ENCODE measurements around the gene ZIM2. TPM values are rescaled to one million over a fixed set of nuclear protein-coding genes. Genes with fewer than 3 reads are reported as not detected.

Gene ZIM2
- total RNA-seq, 2 experiments from 2014 or later = not detected

DNA sequence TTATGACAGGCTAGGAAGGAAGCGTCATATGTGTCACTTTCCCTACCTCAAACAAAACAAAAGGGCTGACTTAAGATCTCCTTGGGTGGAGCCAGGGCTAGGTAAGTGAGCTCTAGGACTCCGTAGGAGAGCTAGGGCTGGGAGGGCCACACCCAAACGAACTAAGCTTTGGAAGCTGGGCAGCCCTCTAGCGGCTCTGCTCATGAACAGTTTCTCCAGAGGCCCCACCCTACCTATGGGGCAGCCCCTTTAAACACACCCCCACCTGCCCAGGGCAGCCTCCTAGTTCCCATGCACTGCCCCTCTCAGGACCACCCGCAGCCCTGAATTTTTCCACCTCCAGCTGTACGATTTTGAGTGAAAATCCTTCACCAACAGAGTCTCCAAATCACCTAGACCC, 3.5 kb downstream of the ZIM2 start:
- peaks cover 28% of the 10 kb centered on the region for H3K36me3 Mint-ChIP-seq (ENCODE audit: low read depth)
- DNase-seq = no peak
- CTCF ChIA-PET = interaction anchor here (0.6 kb wide), 1 partner anchor 565 kb away, joined by 3 read pairs; no protein-coding TSS in a partner anchor
- peaks cover 28% of the 10 kb centered on the region for H3K27me3 Mint-ChIP-seq (ENCODE audit: low read depth)
- intact Hi-C loops (cut with micrococcal nuclease) = no loop called here
- H3K4me1 Mint-ChIP-seq (ENCODE audit: low read depth) = peaks cover 5% of the 10 kb centered on the region
- H3K27ac Mint-ChIP-seq = no peak overlapping the region
- no peak overlapping the region for H3K4me3 Mint-ChIP-seq
- H3K9me3 Mint-ChIP-seq = peaks cover 43% of the 10 kb centered on the region

DNA sequence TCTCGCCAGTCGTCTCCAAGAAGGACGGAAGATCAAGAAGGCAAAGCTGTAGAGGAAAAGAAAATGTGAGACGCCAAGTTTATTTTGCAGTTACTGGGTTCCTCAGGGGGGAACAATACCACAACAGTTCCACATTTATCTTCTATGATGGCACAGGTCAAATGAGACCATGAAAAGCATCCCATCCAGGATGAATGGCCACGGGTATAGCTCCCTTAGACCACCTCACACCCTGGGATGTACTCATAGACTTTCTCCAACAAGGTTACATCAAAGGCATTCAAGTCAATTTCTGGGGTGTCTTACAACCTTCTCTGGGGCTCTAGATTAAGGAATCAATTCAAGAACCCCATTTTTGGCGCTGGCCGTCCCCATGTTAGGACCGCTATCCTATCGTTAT, 4.5 kb downstream of the ZIM2 start:
- Mint-ChIP-seq H3K36me3 (ENCODE audit: low read depth) (peaks cover 25% of the 10 kb centered on the region), H3K27me3 (ENCODE audit: low read depth) (peaks cover 24% of the 10 kb centered on the region), H3K4me3 (no peak overlapping the region), H3K4me1 (ENCODE audit: low read depth) (peaks cover 5% of the 10 kb centered on the region), H3K27ac (no peak overlapping the region), H3K9me3 (peaks cover 37% of the 10 kb centered on the region)
- intact Hi-C loops (cut with micrococcal nuclease) = no loop called here
- CTCF ChIA-PET = no interaction called here
- no peak for DNase-seq

DNA sequence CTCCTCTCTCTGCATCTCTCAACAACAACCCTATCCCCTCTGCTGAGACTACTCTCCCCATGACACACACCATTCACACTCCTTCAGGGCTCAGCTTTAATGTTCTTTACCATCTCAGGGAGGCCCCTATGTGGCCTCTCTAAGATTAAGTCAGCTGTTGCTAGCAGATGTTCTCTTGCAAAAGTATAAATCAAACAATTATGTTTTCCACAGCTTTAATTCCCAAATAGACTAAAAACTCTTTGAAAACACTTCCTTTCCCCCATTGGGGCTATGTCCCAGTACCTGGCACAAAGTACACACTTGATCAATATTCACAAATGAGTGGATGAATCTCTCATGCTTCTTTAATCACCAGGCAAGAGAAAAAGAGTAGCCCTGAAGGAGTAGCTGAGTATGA, 5.1 kb downstream of the ZIM2 start:
- Mint-ChIP-seq H3K27me3 (ENCODE audit: low read depth) (peaks cover 21% of the 10 kb centered on the region), H3K9me3 (peaks cover 35% of the 10 kb centered on the region), H3K4me1 (ENCODE audit: low read depth) (peaks cover 5% of the 10 kb centered on the region), H3K4me3 (no peak overlapping the region), H3K36me3 (ENCODE audit: low read depth) (peaks cover 23% of the 10 kb centered on the region), H3K27ac (no peak overlapping the region)
- intact Hi-C loops (cut with micrococcal nuclease) = no loop called here
- CTCF ChIA-PET = interaction anchor here (0.6 kb wide), 1 partner anchor 33 kb away, joined by 3 read pairs; no protein-coding TSS in a partner anchor
- no peak for DNase-seq

DNA sequence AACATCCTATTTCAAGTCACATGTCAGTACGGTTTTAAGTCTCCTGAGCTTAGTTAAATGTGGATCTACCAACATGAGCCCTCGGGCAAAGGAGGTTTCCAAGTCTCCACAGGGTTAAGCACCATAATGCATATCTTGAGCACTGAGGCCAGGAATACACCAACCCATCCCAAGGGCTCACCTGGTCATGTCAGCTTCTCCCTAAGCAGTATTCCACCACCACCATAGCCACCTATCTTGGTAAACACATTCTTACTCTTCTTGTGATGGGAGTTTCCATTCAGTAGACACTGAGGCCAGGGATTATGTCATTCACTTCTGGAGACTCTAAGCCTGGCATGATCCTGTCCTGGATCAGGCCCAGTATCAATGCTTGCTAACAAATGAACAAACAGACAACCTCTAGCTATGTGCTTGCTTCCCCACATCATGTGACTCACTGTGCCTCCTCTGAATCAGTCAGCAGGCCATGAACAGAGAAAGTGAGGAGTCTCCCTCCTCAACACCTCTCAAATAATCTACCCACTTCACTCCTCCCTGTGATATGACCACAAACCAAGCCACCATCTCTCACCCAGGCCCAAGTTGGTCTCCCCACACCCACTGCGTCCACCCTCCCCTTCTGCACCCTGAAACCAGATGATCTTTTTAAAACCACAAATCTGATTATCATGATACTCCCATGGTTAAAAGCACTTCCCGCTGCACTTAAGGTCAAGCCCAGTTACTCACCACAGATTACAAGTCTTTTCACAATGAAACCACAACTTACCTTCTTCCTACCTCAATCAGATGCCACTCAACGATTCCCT, 5.8 kb downstream of the ZIM2 start:
- peaks cover 35% of the 10 kb centered on the region for H3K9me3 Mint-ChIP-seq
- no peak overlapping the region for H3K4me3 Mint-ChIP-seq
- intact Hi-C loops (cut with micrococcal nuclease) = no loop called here
- DNase-seq = no peak
- no peak overlapping the region for H3K27ac Mint-ChIP-seq
- H3K4me1 Mint-ChIP-seq (ENCODE audit: low read depth) = peaks cover 5% of the 10 kb centered on the region
- peaks cover 23% of the 10 kb centered on the region for H3K36me3 Mint-ChIP-seq (ENCODE audit: low read depth)
- H3K27me3 Mint-ChIP-seq (ENCODE audit: low read depth) = peaks cover 21% of the 10 kb centered on the region
- CTCF ChIA-PET = interaction anchor here (0.6 kb wide), 1 partner anchor 33 kb away, joined by 3 read pairs; no protein-coding TSS in a partner anchor

DNA sequence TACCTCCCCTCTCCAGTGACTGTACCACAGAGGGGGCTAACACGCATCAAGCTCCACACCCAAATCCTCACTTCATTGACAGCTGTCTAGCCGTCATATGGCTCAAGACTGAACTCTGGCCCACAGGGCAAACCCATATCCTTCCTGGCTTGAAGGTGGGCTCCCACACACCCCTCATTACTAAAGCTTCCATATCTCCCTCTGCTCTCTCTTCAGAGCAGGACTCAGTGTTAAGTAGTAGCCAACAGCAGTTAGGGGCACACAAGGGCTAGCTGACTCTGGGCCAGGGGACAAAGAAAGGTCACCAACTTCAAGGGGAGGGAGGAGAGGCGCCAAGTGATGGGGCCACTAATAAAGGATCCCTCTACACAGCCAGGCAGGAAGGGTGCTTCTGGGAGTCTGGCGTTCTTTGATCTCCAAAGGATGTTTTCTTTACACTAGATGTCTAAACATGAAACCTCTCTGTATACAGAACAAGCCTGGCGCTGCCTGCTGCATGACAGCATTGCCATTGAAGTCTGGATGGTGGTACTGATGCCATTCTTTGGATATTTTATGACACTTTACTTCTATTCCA, 8.1 kb downstream of the ZIM2 start:
- Mint-ChIP-seq H3K27ac (no peak overlapping the region), H3K27me3 (ENCODE audit: low read depth) (peaks cover 7% of the 10 kb centered on the region)
- CTCF ChIA-PET = no interaction called here

DNA sequence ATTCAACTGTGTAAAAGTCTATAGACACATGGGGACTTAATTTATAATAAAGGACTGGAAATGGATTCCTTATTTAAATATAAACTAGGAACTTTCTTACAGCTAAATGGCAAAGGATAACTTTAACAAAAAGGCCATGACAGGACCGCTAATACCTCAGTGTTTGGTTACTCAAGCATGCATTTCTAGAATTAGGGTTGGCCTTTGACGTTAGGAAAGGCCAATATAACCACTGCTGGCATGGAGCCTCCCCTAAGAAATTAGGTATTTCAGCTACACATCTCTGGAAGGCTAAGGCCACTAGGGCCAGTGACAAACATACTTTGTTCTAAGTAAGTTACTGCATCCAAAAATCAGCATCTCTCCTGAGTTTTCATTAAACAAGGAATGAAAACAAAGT, 9.3 kb downstream of the ZIM2 start:
- H3K27me3 Mint-ChIP-seq (ENCODE audit: low read depth) = peaks cover 2% of the 10 kb centered on the region
- intact Hi-C loops (cut with micrococcal nuclease) = no loop called here
- no peaks in the 10 kb centered on the region for H3K36me3 Mint-ChIP-seq (ENCODE audit: low read depth)
- CTCF ChIA-PET = no interaction called here
- no peak overlapping the region for H3K27ac Mint-ChIP-seq
- H3K4me1 Mint-ChIP-seq (ENCODE audit: low read depth) = no peaks in the 10 kb centered on the region
- H3K4me3 Mint-ChIP-seq = no peak overlapping the region
- no peak for DNase-seq
- H3K9me3 Mint-ChIP-seq = peaks cover 30% of the 10 kb centered on the region

More for the DNA sequence above, 8.1 kb downstream of the ZIM2 start:
- Mint-ChIP-seq H3K9me3 (peaks cover 36% of the 10 kb centered on the region), H3K4me1 (ENCODE audit: low read depth) (no peaks in the 10 kb centered on the region), H3K36me3 (ENCODE audit: low read depth) (peaks cover 6% of the 10 kb centered on the region), H3K4me3 (no peak overlapping the region)
- DNase-seq = no peak
- intact Hi-C loops (cut with micrococcal nuclease) = no loop called here

DNA sequence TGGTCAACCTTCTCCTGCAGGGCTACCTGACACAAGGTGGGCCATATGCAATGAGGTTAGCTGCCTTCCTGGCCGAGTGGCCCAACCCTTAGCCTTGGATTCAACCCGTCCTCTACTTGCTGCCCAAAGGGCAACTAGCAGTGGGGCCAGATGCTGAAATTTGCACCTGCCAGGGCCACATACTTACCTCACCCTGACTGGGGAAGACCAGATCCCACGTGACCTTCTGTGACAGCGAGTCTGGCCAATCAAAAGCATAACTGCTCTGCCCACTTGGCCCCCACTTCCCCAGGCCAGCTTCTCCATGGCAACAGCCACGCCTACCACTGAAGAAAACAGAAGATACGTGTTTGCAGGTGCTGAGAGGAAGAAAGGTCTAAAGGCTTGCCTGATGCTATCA, 10.9 kb downstream of the ZIM2 start:
- Mint-ChIP-seq H3K4me1 (ENCODE audit: low read depth) (no peaks in the 10 kb centered on the region), H3K4me3 (no peak overlapping the region), H3K36me3 (ENCODE audit: low read depth) (no peaks in the 10 kb centered on the region), H3K9me3 (peaks cover 23% of the 10 kb centered on the region), H3K27ac (no peak overlapping the region), H3K27me3 (ENCODE audit: low read depth) (no peaks in the 10 kb centered on the region)
- DNase-seq = no peak
- CTCF ChIA-PET = no interaction called here
- intact Hi-C loops (cut with micrococcal nuclease) = no loop called here

DNA sequence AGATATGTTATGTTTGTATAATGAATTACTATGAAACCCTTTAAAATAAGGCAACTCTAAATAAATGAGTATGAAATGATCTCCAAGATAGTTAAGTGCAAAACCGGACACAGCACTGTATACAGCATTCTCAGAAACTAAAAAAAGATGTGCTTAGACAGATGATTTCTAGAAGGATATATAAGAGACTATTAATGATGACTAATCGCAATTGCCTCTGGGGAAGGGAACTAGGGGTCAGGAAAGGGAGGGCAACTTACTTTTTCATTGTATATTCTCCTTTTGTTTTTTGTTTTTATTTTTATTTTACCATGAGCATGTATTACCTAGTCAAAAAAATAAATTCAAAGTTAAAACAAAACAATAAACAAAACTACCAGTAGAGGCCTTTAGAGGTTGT, 12.8 kb downstream of the ZIM2 start:
- no peak for DNase-seq
- H3K27me3 Mint-ChIP-seq (ENCODE audit: low read depth) = no peaks in the 10 kb centered on the region
- CTCF ChIA-PET = no interaction called here
- H3K9me3 Mint-ChIP-seq = peaks cover 27% of the 10 kb centered on the region
- no peaks in the 10 kb centered on the region for H3K4me1 Mint-ChIP-seq (ENCODE audit: low read depth)
- H3K4me3 Mint-ChIP-seq = no peak overlapping the region
- peaks cover 3% of the 10 kb centered on the region for H3K36me3 Mint-ChIP-seq (ENCODE audit: low read depth)
- H3K27ac Mint-ChIP-seq = no peak overlapping the region
- intact Hi-C loops (cut with micrococcal nuclease) = no loop called here

DNA sequence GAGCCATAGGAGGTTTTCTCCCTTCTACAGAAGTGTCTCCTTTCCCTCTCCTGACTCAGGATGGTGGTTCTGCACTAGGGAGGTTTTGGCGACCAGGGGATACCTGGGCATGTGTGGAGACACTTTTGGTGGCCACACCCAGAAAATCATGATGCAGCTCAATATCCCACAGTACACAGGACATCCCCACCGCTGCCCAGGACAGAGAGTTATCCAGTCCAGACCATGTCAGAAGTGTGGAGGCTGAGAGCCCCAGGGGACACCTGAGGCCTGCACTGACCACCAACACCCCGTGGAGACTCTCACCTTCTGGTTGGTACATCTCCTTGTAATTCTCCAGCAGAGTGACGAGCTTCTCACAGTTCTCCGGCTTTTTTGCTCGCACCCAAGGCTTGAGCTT, 16.6 kb downstream of the ZIM2 start:
- Mint-ChIP-seq H3K4me1 (ENCODE audit: low read depth) (no peaks in the 10 kb centered on the region), H3K27ac (no peak overlapping the region), H3K4me3 (no peak overlapping the region), H3K36me3 (ENCODE audit: low read depth) (peaks cover 3% of the 10 kb centered on the region), H3K9me3 (peaks cover 41% of the 10 kb centered on the region), H3K27me3 (ENCODE audit: low read depth) (peaks cover 2% of the 10 kb centered on the region)
- DNase-seq = no peak
- CTCF ChIA-PET = no interaction called here
- intact Hi-C loops (cut with micrococcal nuclease) = no loop called here

DNA sequence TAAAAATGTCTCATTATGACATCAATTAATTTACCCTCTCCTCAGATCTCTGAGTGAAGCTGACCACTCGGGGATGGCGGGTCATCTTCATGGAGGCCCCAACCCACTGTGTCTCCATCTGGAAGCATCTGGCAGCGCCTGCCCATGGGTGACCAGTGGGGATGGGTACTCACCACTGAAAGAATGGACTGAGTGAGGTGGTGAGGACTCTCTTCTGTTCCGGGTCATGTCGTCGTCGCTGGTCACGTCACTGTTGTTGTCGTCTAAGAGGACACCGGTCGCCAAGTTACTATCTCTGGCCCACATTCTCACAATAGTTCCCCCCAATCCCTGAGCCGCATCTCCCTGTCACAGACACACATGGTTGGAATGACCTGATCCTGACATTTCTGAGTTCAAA, 17.1 kb downstream of the ZIM2 start:
- Mint-ChIP-seq H3K4me3 (no peak overlapping the region), H3K4me1 (ENCODE audit: low read depth) (no peaks in the 10 kb centered on the region), H3K9me3 (peaks cover 45% of the 10 kb centered on the region), H3K27me3 (ENCODE audit: low read depth) (peaks cover 2% of the 10 kb centered on the region), H3K27ac (no peak overlapping the region), H3K36me3 (ENCODE audit: low read depth) (peaks cover 3% of the 10 kb centered on the region)
- intact Hi-C loops (cut with micrococcal nuclease) = no loop called here
- no peak for DNase-seq
- CTCF ChIA-PET = no interaction called here

DNA sequence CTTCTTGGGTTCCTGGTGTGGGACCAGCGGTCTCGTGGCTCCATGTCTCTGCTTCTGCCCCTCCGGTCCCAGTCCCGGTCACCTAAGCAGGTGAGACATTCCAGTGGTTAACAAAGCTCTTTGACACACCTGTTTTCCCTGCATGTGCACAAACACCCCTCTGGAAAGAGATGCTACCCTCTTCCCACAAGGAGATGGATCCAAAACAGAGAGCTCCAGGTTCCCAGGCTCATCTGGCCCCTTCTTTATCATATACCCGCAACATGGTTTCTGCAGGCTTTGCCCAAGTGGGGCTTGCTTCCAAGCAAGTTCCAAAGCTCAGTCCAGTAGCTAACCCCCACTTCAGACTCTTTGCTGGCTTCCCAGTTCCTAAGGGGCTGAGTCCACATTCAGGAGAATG, 17.8 kb downstream of the ZIM2 start:
- H3K27me3 Mint-ChIP-seq (ENCODE audit: low read depth) = peaks cover 2% of the 10 kb centered on the region
- intact Hi-C loops (cut with micrococcal nuclease) = no loop called here
- peaks cover 46% of the 10 kb centered on the region for H3K9me3 Mint-ChIP-seq
- peaks cover 3% of the 10 kb centered on the region for H3K36me3 Mint-ChIP-seq (ENCODE audit: low read depth)
- H3K27ac Mint-ChIP-seq = no peak overlapping the region
- no peak for DNase-seq
- H3K4me3 Mint-ChIP-seq = no peak overlapping the region
- CTCF ChIA-PET = no interaction called here
- no peaks in the 10 kb centered on the region for H3K4me1 Mint-ChIP-seq (ENCODE audit: low read depth)

DNA sequence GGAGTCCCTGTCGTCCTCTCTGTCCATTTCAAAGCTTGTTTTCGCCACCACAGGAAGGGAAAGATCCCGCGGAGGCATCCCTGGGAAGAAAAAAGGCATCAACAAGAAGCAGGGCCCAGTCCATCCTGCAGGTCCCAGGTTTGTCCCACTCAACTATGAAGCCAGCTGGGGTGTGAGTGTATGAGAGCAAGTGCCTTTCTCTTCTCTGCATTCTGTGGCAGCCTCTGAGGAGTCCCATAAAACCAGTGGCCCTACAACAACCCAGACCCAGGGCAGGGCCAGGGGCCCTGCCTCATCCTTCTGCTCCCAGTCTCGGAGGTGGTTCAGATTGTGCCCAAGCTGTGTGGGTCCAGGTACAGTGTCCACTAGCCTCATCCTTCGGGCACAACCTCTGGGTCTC, 18.9 kb downstream of the ZIM2 start:
- Mint-ChIP-seq H3K4me1 (ENCODE audit: low read depth) (no peaks in the 10 kb centered on the region), H3K4me3 (no peak overlapping the region), H3K9me3 (peaks cover 50% of the 10 kb centered on the region), H3K27ac (no peak overlapping the region), H3K27me3 (ENCODE audit: low read depth) (peaks cover 2% of the 10 kb centered on the region), H3K36me3 (ENCODE audit: low read depth) (peaks cover 3% of the 10 kb centered on the region)
- CTCF ChIA-PET = no interaction called here
- intact Hi-C loops (cut with micrococcal nuclease) = no loop called here
- DNase-seq = no peak

DNA sequence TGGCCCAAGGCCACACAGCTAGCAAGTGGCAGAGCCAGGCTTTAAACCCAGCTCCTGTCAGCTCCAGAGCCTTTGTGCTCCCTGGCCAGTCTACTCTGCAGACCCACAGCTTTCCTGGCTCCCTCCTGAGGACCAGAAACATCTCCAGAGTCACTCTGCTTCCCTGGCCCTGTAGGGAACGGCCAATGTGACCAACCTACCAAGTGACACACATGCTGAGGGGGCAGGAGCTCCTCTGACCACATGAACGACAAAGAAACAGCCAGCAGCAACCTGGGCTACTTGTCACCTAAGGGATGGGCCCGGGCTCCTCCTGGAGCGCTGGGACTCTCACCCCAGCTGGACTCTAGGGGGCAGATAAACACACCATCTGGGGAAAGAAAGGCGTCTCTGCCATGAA, 19.3 kb downstream of the ZIM2 start:
- Mint-ChIP-seq H3K27ac (no peak overlapping the region), H3K27me3 (ENCODE audit: low read depth) (peaks cover 2% of the 10 kb centered on the region), H3K9me3 (peaks cover 51% of the 10 kb centered on the region), H3K4me3 (no peak overlapping the region), H3K36me3 (ENCODE audit: low read depth) (peaks cover 3% of the 10 kb centered on the region), H3K4me1 (ENCODE audit: low read depth) (no peaks in the 10 kb centered on the region)
- intact Hi-C loops (cut with micrococcal nuclease) = no loop called here
- CTCF ChIA-PET = no interaction called here
- no peak for DNase-seq

Data from activated naive CD4-positive, alpha-beta T cell treated with anti-CD3 and anti-CD28 coated beads for 36 hours (primary cell).